Psoas muscle (tissue), 8 donors: ENCODE data around the gene MPP3. TPM values are rescaled to one million over a fixed set of nuclear protein-coding genes. Genes with fewer than 3 reads are reported as not detected.

Experiments used
- ATAC-seq, 4 donors: fragments of 200-7000 bp; cut with Tn5 transposase; one replicate each; pipeline ENCODE4 v1.9.1; 2020; ENCODE audit warnings: moderate library complexity in 3 of 4, mild to moderate bottlenecking in 2 of 4
- DNase-seq, 2 donors: peaks; one replicate each; pipeline ENCODE4 v3.0.0-alpha.2; 2020
- H3K27ac ChIP-seq: fragments of 200-600 bp; one replicate; pipeline ENCODE4 v1.8.0; 2022
- H3K27me3 ChIP-seq, 3 donors: fragments of 200-600 bp in 1 of 3; one replicate each; pipeline versions ENCODE4 v1.6.1 to v1.8.0; 2013 to 2022; ENCODE audit warnings: low read length in 2 of 3, mild to moderate bottlenecking in 2 of 3, moderate library complexity in 1 of 3; ENCODE audit not compliant: insufficient read depth in 3 of 3
- H3K36me3 ChIP-seq, 2 donors: fragments of 200-600 bp in 1 of 2; one replicate each; pipeline versions ENCODE4 v1.6.1 to v1.8.0; 2013 to 2022; ENCODE audit warnings: low read depth in 1 of 2, mild to moderate bottlenecking in 1 of 2, moderate library complexity in 1 of 2; ENCODE audit not compliant: insufficient read depth in 1 of 2
- H3K4me1 ChIP-seq: fragments of 200-600 bp; one replicate; pipeline ENCODE4 v1.8.0; 2022
- H3K4me3 ChIP-seq: fragments of 200-600 bp; one replicate; pipeline ENCODE4 v1.8.0; 2022; ENCODE audit warnings: mild to moderate bottlenecking
- H3K9me3 ChIP-seq: fragments of 200-600 bp; one replicate; pipeline ENCODE4 v1.8.0; 2022
- WGBS, 3 donors: extraction: QIAGEN DNeasy Blood & Tissue Kit; methylation state at CpG; one replicate each; pipeline versions ENCODE4 v1.1.6 to v1.1.7; 2013; 5-methylcytosine and 5-hydroxymethylcytosine counted together
- intact Hi-C, 2 donors: fragments of 100-400 bp; cut with DNase I; formaldehyde crosslinking; loops; one replicate each; pipeline versions ENCODE4 v1.11.0 to v1.14.2; 2022
- polyA plus RNA-seq, 3 donors: library from polyadenylated mRNA; stranded (reverse); fragments of 200-250 nt; gene quantifications; one replicate each; pipeline ENCODE4 v1.2.3, GENCODE V29; 2013
- total RNA-seq, 4 donors: library from RNA; stranded (reverse); fragmentation: NEBNext Ultra II Directional in 2 of 4; extraction: Animal tissue kit (Norgen Biotek cat#: 25700) in 2 of 4; gene quantifications; one replicate each; pipeline versions ENCODE4 v1.2.1 to v1.2.4, GENCODE V29; 2021 to 2023
- TF ChIP-seq, protein P1 (sequence below): fragments of 200-600 bp; IDR thresholded peaks from one replicate; pipeline ENCODE4 v1.8.0; 2022; ENCODE audit warnings: antibody characterized with exemption
- donor health status: healthy with polysubstance abuse.
- donor health status: DM: no; HTN: no; CAD: no; lungs with moderate emphysema.
- donor health status: Bipolar disorder and iron deficiency.
- donor health status: healthy.
- donor health status: DM: yes; HTN: yes; CAD: no.
- donor health status: DM: no; HTN: no; CAD: no.
- donor health status: DM: no; HTN: no; CAD: no.
- donor health status: DM: yes; HTN: yes; CAD: no.

MPP3 gene
- total and polyA plus RNA-seq, 7 donors, result 1.0 to 2.0 (median 1.5) TPM

DNA sequence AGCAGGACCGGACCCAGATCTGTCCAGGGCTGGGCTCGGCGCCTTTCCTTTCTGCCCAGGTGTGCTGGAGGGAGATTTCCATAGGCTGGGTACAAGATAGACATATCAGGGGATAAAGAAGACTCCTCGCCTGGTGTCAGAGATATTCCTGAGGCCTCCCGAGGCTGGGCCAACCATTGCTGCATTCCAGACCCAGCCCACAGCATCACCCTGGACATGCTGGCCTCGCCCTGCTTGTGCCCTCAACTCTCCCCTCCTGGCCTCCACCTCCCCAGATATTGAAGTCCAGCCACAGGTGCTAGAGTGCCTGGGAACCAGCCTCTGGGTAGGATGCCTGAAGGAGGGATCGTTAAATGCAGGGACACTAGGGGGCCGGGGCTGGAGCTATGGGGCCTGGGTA lies 16.2 kb upstream of the MPP3 start:
- Histone ChIP-seq H3K9me3 (no peaks in the 10 kb centered on the region), H3K4me3 (peak overlapping the region; percentile 51), H3K36me3 (no peaks in the 10 kb centered on the region), H3K27me3 (peaks cover 0 to 3% (median 0%) of the 10 kb centered on the region in 3 donors), H3K4me1 (peaks cover 5% of the 10 kb centered on the region), H3K27ac (no peak overlapping the region)
- 86 to 93% (median 89%) methylated on average over 8 of the region's 8 CpGs for WGBS, 3 donors
- ATAC-seq, result no peak
- TF ChIP-seq, protein P1, sequence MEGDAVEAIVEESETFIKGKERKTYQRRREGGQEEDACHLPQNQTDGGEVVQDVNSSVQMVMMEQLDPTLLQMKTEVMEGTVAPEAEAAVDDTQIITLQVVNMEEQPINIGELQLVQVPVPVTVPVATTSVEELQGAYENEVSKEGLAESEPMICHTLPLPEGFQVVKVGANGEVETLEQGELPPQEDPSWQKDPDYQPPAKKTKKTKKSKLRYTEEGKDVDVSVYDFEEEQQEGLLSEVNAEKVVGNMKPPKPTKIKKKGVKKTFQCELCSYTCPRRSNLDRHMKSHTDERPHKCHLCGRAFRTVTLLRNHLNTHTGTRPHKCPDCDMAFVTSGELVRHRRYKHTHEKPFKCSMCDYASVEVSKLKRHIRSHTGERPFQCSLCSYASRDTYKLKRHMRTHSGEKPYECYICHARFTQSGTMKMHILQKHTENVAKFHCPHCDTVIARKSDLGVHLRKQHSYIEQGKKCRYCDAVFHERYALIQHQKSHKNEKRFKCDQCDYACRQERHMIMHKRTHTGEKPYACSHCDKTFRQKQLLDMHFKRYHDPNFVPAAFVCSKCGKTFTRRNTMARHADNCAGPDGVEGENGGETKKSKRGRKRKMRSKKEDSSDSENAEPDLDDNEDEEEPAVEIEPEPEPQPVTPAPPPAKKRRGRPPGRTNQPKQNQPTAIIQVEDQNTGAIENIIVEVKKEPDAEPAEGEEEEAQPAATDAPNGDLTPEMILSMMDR, result no peak
- no peak for DNase-seq
- intact Hi-C loops, result loop anchor here (5.0 kb wide), 2 partner anchors 67 to 157 kb away; partner anchors contain the start of gene CFAP97D1 (in 1 of the 2)

DNA sequence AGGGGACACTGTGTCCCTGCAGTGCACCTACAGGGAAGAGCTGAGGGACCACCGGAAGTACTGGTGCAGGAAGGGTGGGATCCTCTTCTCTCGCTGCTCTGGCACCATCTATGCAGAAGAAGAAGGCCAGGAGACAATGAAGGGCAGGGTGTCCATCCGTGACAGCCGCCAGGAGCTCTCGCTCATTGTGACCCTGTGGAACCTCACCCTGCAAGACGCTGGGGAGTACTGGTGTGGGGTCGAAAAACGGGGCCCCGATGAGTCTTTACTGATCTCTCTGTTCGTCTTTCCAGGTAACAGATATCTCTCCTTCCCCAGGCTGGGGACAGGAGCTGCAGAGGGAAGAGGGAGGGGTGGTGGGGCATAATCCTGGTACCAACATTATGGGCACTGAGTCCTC lies 15.7 kb upstream of the MPP3 start:
- Histone ChIP-seq H3K27me3 (peaks cover 0 to 3% (median 0%) of the 10 kb centered on the region in 3 donors), H3K9me3 (no peaks in the 10 kb centered on the region), H3K4me1 (peaks cover 5% of the 10 kb centered on the region), H3K27ac (no peak overlapping the region), H3K4me3 (peak overlapping the region; percentile 51), H3K36me3 (no peaks in the 10 kb centered on the region)
- WGBS, 3 donors, result 82 to 90% (median 84%) methylated on average over 10 of the region's 10 CpGs
- TF ChIP-seq, protein P1, result no peak
- ATAC-seq (no peak), DNase-seq (no peak)
- intact Hi-C loops, result loop anchor here (5.0 kb wide), 2 partner anchors 66 to 156 kb away; partner anchors contain the start of gene CFAP97D1 (in 1 of the 2)

DNA sequence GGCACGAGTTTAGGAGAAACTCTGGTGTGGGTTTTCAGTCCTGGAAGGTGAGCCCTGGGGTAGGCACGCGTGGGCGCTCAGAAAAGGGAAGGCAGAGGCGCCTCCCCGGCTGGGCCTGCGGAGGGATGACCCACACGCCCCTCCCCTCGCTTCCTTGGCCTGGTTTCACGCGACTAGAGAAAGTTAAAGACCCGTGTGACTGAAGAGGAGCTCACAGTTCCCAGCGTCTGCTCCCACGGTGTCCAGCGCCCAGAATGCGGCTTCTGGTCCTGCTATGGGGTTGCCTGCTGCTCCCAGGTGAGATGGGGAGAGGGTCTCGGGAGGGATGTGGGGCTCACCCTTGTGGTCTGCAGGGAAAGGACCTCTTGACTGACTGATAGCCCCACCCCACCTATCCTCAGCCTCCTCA lies 14.0 kb upstream of the MPP3 start, which contains the start of gene CD300LG:
Gene CD300LG (plus strand): TSS at position 214 of the 409 bp plus-strand sequence. CDS start 41 bp downstream, at position 255.
- 39 to 51% (median 43%) methylated on average over 16 to 17 of the region's 17 CpGs for WGBS, 3 donors
- no peaks in the 10 kb centered on the region for H3K9me3 ChIP-seq
- ATAC-seq (peak in 1 of 4 donors; percentile 20), DNase-seq (peak in 1 of 2 donors; percentile 27)
- intact Hi-C loops, result loop anchor here (5.0 kb wide), 2 partner anchors 65 to 155 kb away; partner anchors contain the start of gene CFAP97D1 (in 1 of the 2)
- peaks cover 0 to 3% (median 0%) of the 10 kb centered on the region in 3 donors for H3K27me3 ChIP-seq
- peaks cover 5% of the 10 kb centered on the region for H3K4me1 ChIP-seq
- H3K27ac ChIP-seq, result peak within 1 kb of the TSS; percentile 31
- no peaks in the 10 kb centered on the region for H3K36me3 ChIP-seq
- TF ChIP-seq, protein P1, result no peak
- peak within 1 kb of the TSS; percentile 51 for H3K4me3 ChIP-seq

DNA sequence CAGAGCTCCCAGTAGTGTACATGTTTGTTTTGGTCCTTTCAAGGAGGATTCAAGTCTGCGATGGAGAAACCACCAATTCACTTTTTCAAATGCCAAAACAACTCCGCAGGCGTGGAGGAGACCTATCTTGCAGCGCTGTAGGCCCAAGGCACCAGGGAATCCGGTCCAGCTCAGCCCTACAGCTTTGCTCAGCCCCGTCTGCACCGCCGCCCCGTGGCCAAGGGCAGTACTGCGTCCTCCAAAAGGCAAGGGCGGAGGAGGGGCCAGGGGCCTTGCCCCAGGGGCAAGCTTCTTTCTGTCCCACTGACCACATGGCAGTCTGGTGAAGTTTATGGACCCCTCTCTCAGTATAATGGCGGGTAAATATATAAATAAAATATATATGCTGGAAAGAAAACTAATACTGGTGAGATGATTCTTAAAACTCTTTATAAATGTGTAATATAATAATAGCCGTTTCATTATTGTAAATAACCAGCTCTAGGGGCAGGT lies 13.3 kb upstream of the MPP3 start:
- Histone ChIP-seq H3K27ac (peak overlapping the region; percentile 31), H3K4me3 (peak overlapping the region; percentile 51), H3K9me3 (no peaks in the 10 kb centered on the region), H3K36me3 (no peaks in the 10 kb centered on the region), H3K27me3 (no peaks in the 10 kb centered on the region), H3K4me1 (peaks cover 11% of the 10 kb centered on the region)
- 13 to 19% (median 15%) methylated on average over 13 of the region's 13 CpGs for WGBS, 3 donors
- DNase-seq, result peak; percentile 87 to 92
- TF ChIP-seq, protein P1, result peak; percentile 98
- peak; percentile 94 to 98 (median 96) for ATAC-seq
- intact Hi-C loops, result loop anchor here (5.0 kb wide), 2 partner anchors 64 to 154 kb away; partner anchors contain the start of gene CFAP97D1 (in 1 of the 2)
